Thoracic aorta (tissue), 2 donors: ENCODE results near the gene HDC. TPM values are rescaled to one million over a fixed set of nuclear protein-coding genes. Genes with fewer than 3 reads are reported as not detected.

Experiments used
- ATAC-seq: fragments of 150-250 bp; one replicate; pipeline ENCODE4 v1.8.0; 2017; ENCODE audit warnings: low read depth; ENCODE audit not compliant: insufficient number of reproducible peaks, low FRiP score
- DNase-seq: peaks from one replicate; pipeline ENCODE4 v3.0.0-alpha.2; 2020; ENCODE audit warnings: low spot score
- H3K27ac ChIP-seq, 2 donors: fragments of 200-600 bp; sonication (generic); 1 replicate in 1 of 2; 2 replicates in 1 of 2; pipeline ENCODE4 v1.5.1; 2016; ENCODE audit warnings: mild to moderate bottlenecking in 2 of 2, moderate library complexity in 2 of 2
- H3K27me3 ChIP-seq: fragments of 200-600 bp; sonication (generic); replicated peaks from 2 replicates; pipeline ENCODE4 v1.6.0; 2016; ENCODE audit warnings: mild to moderate bottlenecking; ENCODE audit not compliant: insufficient read depth
- H3K36me3 ChIP-seq: fragments of 200-600 bp; sonication (generic); one replicate; pipeline ENCODE4 v1.5.1; 2016
- H3K4me1 ChIP-seq, 2 donors: fragments of 200-600 bp; sonication (generic); 1 replicate in 1 of 2; 2 replicates in 1 of 2; pipeline versions ENCODE4 v1.5.1 to v1.6.0; 2016; ENCODE audit warnings: low read depth in 2 of 2, mild to moderate bottlenecking in 1 of 2; ENCODE audit not compliant: control insufficient read depth in 1 of 2
- H3K4me3 ChIP-seq: fragments of 200-600 bp; sonication (generic); 2 replicates; pipeline ENCODE4 v1.5.1; 2016; ENCODE audit warnings: mild to moderate bottlenecking
- H3K9me3 ChIP-seq: fragments of 200-600 bp; sonication (generic); 2 replicates; pipeline ENCODE4 v1.5.1; 2016
- CTCF ChIP-seq: fragments of 200-600 bp; sonication (generic); IDR thresholded peaks from one replicate; pipeline ENCODE4 v1.5.1; 2019; ENCODE audit warnings: antibody characterized with exemption
- total RNA-seq, 2 donors: library from RNA; depleted of rRNA; stranded (reverse); fragments of >200 nt; gene quantifications; one replicate each; pipeline versions ENCODE4 v1.1.0 to v1.2.3, GENCODE V29; 2016

HDC gene
- 1 to 10 TPM; 4.0 to 8.3 TPM for total RNA-seq

- H3K4me3 ChIP-seq, result no peak within 1 kb of the TSS
- no peaks in the 10 kb centered on the region for H3K4me1 ChIP-seq
- no peak within 1 kb of the TSS for H3K27ac ChIP-seq
- H3K36me3 ChIP-seq, result no peaks in the 10 kb centered on the region
- no peak for TF ChIP-seq CTCF
- DNase-seq (no peak), ATAC-seq (no peak)
- H3K9me3 ChIP-seq, result no peaks in the 10 kb centered on the region
- no peaks in the 10 kb centered on the region for H3K27me3 ChIP-seq
Measured at GRCh38 chr15:50265620-50266019, at the start of gene HDC. Gene HDC (minus strand): TSS chr15:50265726. CDS start chr15:50265623, 103 bp downstream.

GRCh38 chr15:50312636-50313035 is 47.1 kb upstream of the HDC start:
- Histone ChIP-seq H3K4me1 (no peaks in the 10 kb centered on the region), H3K9me3 (no peaks in the 10 kb centered on the region), H3K36me3 (peaks cover 2% of the 10 kb centered on the region), H3K27me3 (no peaks in the 10 kb centered on the region), H3K4me3 (no peak overlapping the region), H3K27ac (no peak overlapping the region)
- TF ChIP-seq CTCF, result no peak
- ATAC-seq (no peak), DNase-seq (no peak)

- Histone ChIP-seq H3K4me1 (no peaks in the 10 kb centered on the region), H3K27me3 (no peaks in the 10 kb centered on the region), H3K9me3 (no peaks in the 10 kb centered on the region), H3K4me3 (no peak overlapping the region), H3K27ac (no peak overlapping the region), H3K36me3 (peaks cover 4% of the 10 kb centered on the region)
- ATAC-seq (no peak), DNase-seq (no peak)
- no peak for TF ChIP-seq CTCF
Measured at GRCh38 chr15:50307799-50308198, 42.3 kb upstream of the HDC start.

- peaks cover 12% of the 10 kb centered on the region for H3K36me3 ChIP-seq
- H3K4me3 ChIP-seq, result no peak overlapping the region
Measured at GRCh38 chr15:50304836-50305235, 39.3 kb upstream of the HDC start.

GRCh38 chr15:50302581-50302980 is 37.1 kb upstream of the HDC start:
- peaks cover 15% of the 10 kb centered on the region for H3K36me3 ChIP-seq
- H3K27ac ChIP-seq, result no peak overlapping the region
- H3K27me3 ChIP-seq, result no peaks in the 10 kb centered on the region
- TF ChIP-seq CTCF, result no peak
- no peaks in the 10 kb centered on the region for H3K9me3 ChIP-seq
- ATAC-seq, result no peak
- H3K4me1 ChIP-seq, result no peaks in the 10 kb centered on the region
- H3K4me3 ChIP-seq, result no peak overlapping the region
- DNase-seq, result no peak

More at GRCh38 chr15:50304836-50305235, 39.3 kb upstream of the HDC start:
- DNase-seq (no peak), ATAC-seq (no peak)
- no peaks in the 10 kb centered on the region for H3K9me3 ChIP-seq
- no peaks in the 10 kb centered on the region for H3K27me3 ChIP-seq
- H3K4me1 ChIP-seq, result no peaks in the 10 kb centered on the region
- H3K27ac ChIP-seq, result no peak overlapping the region
- no peak for TF ChIP-seq CTCF
